ENCODE results near the gene OR10H5. TPM values are rescaled to one million over a fixed set of nuclear protein-coding genes. Genes with fewer than 3 reads are reported as not detected.

The OR10H5 gene
- total and polyA plus RNA-seq, 12 donors = not detected

GRCh38 chr19:15812060-15812722 lies 24.7 kb downstream of the OR10H5 start:
- peak in 1 of 7 donors; percentile 5 for DNase-seq
- no peak overlapping the region for H3K27ac ChIP-seq
- H3K36me3 ChIP-seq (replicated peaks in 1 of 2) = no peaks in the 10 kb centered on the region
- no peaks in the 10 kb centered on the region for H3K9me3 ChIP-seq (replicated peaks in 1 of 3)
- no peak overlapping the region for H3K4me3 ChIP-seq
- H3K4me1 ChIP-seq (replicated peaks in 1 of 2) = no peaks in the 10 kb centered on the region
- TF ChIP-seq CTCF (IDR thresholded peaks at IDR 0.05) (peak in 2 of 6 experiments; percentile 13 to 24), POLR2A (IDR thresholded peaks at IDR 0.05) (no peak)
- intact Hi-C loops (cut with DNase I) = no loop called here
- peaks cover 25% of the 10 kb centered on the region for H3K27me3 ChIP-seq
- WGBS, 4 donors = 13 to 48% (median 16%) methylated on average over 6 of the region's 6 CpGs

GRCh38 chr19:15813916-15814315 lies 26.5 kb downstream of the OR10H5 start:
- intact Hi-C loops (cut with DNase I) = no loop called here
- no peak overlapping the region for H3K4me3 ChIP-seq
- TF ChIP-seq CTCF (IDR thresholded peaks at IDR 0.05) (no peak), POLR2A (IDR thresholded peaks at IDR 0.05) (no peak)
- no peak for DNase-seq
- 35 to 66% (median 42%) methylated on average over 7 of the region's 7 CpGs for WGBS, 4 donors
- H3K27me3 ChIP-seq = peaks cover 18% of the 10 kb centered on the region
- no peak overlapping the region for H3K27ac ChIP-seq
- no peaks in the 10 kb centered on the region for H3K36me3 ChIP-seq (replicated peaks in 1 of 2)
- no peaks in the 10 kb centered on the region for H3K9me3 ChIP-seq (replicated peaks in 1 of 3)
- H3K4me1 ChIP-seq (replicated peaks in 1 of 2) = no peaks in the 10 kb centered on the region

GRCh38 chr19:15815306-15815705 lies 27.8 kb downstream of the OR10H5 start, which contains the start of gene OR10H1:
OR10H1 (minus strand) TSS chr19:15815664; CDS start chr19:15808037, 7,627 bp downstream.
- no peak within 1 kb of the TSS for H3K27ac ChIP-seq
- H3K4me3 ChIP-seq = no peak within 1 kb of the TSS
- H3K4me1 ChIP-seq (replicated peaks in 1 of 2) = no peaks in the 10 kb centered on the region
- intact Hi-C loops (cut with DNase I) = no loop called here
- no peak for DNase-seq
- WGBS, 4 donors = 49 to 72% (median 64%) methylated on average over 5 of the region's 5 CpGs
- H3K27me3 ChIP-seq = peaks cover 9% of the 10 kb centered on the region
- no peak for TF ChIP-seq CTCF (IDR thresholded peaks at IDR 0.05)
- no peak for TF ChIP-seq POLR2A (IDR thresholded peaks at IDR 0.05)
- no peaks in the 10 kb centered on the region for H3K36me3 ChIP-seq (replicated peaks in 1 of 2)
- H3K9me3 ChIP-seq (replicated peaks in 1 of 3) = no peaks in the 10 kb centered on the region

GRCh38 chr19:15820646-15821045 lies 33.2 kb downstream of the OR10H5 start:
- H3K4me1 ChIP-seq (replicated peaks in 1 of 2) = no peaks in the 10 kb centered on the region
- no peak for TF ChIP-seq CTCF (IDR thresholded peaks at IDR 0.05)
- TF ChIP-seq POLR2A (IDR thresholded peaks at IDR 0.05) = no peak
- H3K36me3 ChIP-seq (replicated peaks in 1 of 2) = no peaks in the 10 kb centered on the region
- H3K9me3 ChIP-seq (replicated peaks in 1 of 3) = no peaks in the 10 kb centered on the region
- peaks cover 5% of the 10 kb centered on the region for H3K27me3 ChIP-seq
- no peak for DNase-seq
- H3K27ac ChIP-seq = no peak overlapping the region
- 77 to 87% (median 80%) methylated on average over 6 to 8 of the region's 8 CpGs for WGBS, 4 donors
- no peak overlapping the region for H3K4me3 ChIP-seq
- intact Hi-C loops (cut with DNase I) = no loop called here
